ENCODE data around the gene PPP3R1. TPM values are rescaled to one million over a fixed set of nuclear protein-coding genes. Genes with fewer than 3 reads are reported as not detected.

The PPP3R1 gene
- total and polyA plus RNA-seq, 9 donors: 22.4 to 75.7 (median 54.0) TPM

DNA sequence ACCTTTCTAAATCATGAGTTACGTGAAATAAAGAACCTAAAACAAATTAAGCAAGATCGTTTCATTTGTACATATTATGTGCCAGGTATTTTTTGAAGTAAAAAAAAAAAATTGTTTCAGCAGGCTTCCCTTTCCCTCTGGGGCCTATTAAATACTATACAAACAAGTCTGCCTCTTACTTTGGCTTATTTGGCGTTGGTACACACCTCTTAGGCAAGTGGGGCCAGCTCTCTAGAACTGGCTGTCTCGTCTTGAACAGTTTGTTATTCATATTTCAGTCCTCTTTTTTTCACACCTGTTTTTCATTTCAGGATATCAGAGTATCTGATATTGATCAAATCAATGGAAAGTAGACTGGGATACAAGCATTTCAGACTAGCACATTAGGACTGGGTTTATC is 27.4 kb upstream of the PPP3R1 start:
- no peak for DNase-seq
- no peak for TF ChIP-seq EP300 (IDR thresholded peaks at IDR 0.05)
- TF ChIP-seq POLR2A (IDR thresholded peaks at IDR 0.05): no peak
- TF ChIP-seq, protein P1, sequence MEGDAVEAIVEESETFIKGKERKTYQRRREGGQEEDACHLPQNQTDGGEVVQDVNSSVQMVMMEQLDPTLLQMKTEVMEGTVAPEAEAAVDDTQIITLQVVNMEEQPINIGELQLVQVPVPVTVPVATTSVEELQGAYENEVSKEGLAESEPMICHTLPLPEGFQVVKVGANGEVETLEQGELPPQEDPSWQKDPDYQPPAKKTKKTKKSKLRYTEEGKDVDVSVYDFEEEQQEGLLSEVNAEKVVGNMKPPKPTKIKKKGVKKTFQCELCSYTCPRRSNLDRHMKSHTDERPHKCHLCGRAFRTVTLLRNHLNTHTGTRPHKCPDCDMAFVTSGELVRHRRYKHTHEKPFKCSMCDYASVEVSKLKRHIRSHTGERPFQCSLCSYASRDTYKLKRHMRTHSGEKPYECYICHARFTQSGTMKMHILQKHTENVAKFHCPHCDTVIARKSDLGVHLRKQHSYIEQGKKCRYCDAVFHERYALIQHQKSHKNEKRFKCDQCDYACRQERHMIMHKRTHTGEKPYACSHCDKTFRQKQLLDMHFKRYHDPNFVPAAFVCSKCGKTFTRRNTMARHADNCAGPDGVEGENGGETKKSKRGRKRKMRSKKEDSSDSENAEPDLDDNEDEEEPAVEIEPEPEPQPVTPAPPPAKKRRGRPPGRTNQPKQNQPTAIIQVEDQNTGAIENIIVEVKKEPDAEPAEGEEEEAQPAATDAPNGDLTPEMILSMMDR (IDR thresholded peaks at IDR 0.05): no peak
- Histone ChIP-seq H3K4me1 (ENCODE audit: insufficient read depth) (no peaks in the 10 kb centered on the region), H3K36me3 (no peaks in the 10 kb centered on the region), H3K4me3 (no peak overlapping the region), H3K27me3 (no peaks in the 10 kb centered on the region), H3K27ac (no peak overlapping the region), H3K9me3 (no peaks in the 10 kb centered on the region)
- 78 to 82% (median 81%) methylated on average over 4 of the region's 4 CpGs for WGBS, 3 donors
- intact Hi-C loops (cut with DNase I): loop anchor here (5.0 to 10.0 kb wide), 2 partner anchors 155 to 157 kb away; no protein-coding TSS in a partner anchor

DNA sequence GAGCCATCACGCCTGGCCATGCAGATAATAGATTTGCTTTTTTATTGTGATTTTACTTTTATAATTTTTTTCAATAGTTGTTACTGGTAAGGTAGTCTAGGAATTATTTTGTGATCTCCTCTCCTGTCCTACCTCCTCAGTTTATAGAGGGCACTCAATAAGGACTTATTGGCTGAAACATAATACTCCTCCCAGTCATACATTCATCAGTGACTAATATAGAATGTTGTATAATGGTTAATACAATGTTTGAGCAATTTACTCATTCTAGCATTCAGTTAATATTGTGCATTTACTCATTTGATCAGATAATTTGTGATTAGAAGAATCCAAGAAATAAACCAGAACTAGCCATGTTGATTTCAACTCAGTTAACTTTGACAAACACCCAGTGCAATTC is 25.8 kb upstream of the PPP3R1 start:
- intact Hi-C loops (cut with DNase I): no loop called here
- Histone ChIP-seq H3K4me1 (ENCODE audit: insufficient read depth) (no peaks in the 10 kb centered on the region), H3K36me3 (no peaks in the 10 kb centered on the region), H3K9me3 (no peaks in the 10 kb centered on the region), H3K4me3 (no peak overlapping the region), H3K27ac (no peak overlapping the region), H3K27me3 (no peaks in the 10 kb centered on the region)
- 38 to 96% (median 95%) methylated on average over 1 of the region's 1 CpG for WGBS, 3 donors
- DNase-seq: no peak
- TF ChIP-seq EP300 (IDR thresholded peaks at IDR 0.05) (no peak), POLR2A (IDR thresholded peaks at IDR 0.05) (no peak)
- TF ChIP-seq, protein P1 (IDR thresholded peaks at IDR 0.05): no peak

DNA sequence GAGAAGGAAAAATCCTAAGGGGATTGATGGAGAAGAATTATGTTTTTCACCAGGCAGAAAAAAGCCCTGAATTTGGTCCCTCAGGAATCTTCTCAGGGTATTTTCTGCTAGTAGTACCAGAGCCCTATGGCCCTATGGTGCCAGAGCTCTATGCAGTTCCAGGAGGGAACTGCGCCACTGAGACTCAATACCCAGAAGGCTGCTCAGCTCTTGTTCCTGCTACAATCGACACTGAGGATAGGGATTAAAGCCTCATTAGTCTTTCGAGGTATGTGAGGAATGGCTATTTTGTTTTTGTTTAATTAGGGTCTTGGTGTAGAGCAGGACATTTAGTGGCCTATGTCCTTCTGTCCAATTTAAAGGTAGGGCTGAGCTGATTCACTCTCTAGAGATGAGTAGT is 21.7 kb upstream of the PPP3R1 start:
- no peak overlapping the region for H3K4me3 ChIP-seq
- DNase-seq: no peak
- no peaks in the 10 kb centered on the region for H3K4me1 ChIP-seq (ENCODE audit: insufficient read depth)
- no peak for TF ChIP-seq POLR2A (IDR thresholded peaks at IDR 0.05)
- TF ChIP-seq, protein P1 (IDR thresholded peaks at IDR 0.05): no peak
- TF ChIP-seq EP300 (IDR thresholded peaks at IDR 0.05): no peak
- H3K9me3 ChIP-seq: no peaks in the 10 kb centered on the region
- no peaks in the 10 kb centered on the region for H3K27me3 ChIP-seq
- H3K36me3 ChIP-seq: no peaks in the 10 kb centered on the region
- intact Hi-C loops (cut with DNase I): no loop called here
- no peak overlapping the region for H3K27ac ChIP-seq
- WGBS, 3 donors: 59 to 64% (median 61%) methylated on average over 3 of the region's 3 CpGs

DNA sequence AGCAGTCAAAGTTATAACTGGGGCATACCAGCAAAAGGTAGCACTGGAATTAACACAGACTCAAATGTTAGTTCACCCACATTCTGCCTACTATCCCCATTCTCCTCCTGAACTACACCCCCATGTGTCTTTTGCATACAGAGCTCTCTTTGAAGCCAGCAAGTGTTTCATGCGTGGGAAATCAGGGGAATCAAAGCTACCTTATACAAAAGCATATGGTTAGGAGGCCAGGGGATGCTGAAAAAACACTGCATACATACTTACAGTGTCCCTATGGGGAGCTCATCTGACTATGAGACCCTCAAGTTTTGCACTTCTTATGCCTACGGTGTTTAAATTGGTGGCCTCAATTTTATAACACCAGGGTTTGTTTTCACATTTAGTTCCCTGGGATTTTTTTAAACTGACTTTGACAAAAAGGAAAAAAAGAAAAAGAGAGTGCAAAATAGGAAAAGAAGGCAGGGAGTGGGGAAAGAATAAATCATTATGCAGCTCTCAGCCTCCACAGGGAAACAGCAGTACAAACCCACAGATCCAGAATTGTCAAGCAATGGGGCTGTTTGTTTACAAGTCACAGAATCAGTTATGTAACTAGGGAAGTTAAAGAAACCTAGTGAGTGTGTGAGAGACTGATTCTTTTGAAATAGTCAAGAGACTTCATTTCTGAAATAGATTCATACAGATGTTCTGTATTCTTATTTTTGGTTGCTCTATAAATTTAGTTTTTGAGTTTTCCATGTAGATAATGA is 20.1 kb upstream of the PPP3R1 start:
- no peak overlapping the region for H3K27ac ChIP-seq

DNA sequence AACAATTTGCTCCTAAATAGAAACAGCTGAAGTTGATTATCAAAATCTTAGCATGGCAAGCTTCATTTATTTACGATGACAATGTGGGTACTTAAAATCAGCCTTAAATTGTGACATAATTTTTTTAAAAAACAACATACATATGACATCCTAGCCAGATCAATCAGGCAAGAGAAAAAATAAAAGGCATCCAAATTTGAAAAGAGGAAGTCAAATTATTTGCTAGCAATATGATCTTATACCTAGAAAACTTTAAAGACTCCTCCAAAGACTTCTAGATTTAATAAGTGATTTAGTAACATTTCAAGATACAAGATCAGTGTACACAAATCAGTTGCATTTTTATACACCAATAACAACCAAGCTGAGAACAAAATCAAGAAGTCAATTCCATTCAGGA is 14.3 kb upstream of the PPP3R1 start:
- 93 to 98% (median 95%) methylated on average over 1 of the region's 1 CpG for WGBS, 3 donors
- no peaks in the 10 kb centered on the region for H3K27me3 ChIP-seq
- no peak for DNase-seq
- no peak overlapping the region for H3K27ac ChIP-seq
- intact Hi-C loops (cut with DNase I): loop anchor here in 1 of 4 donors (5.0 kb wide), 1 partner anchor 139 kb away; no protein-coding TSS in a partner anchor
- H3K4me1 ChIP-seq (ENCODE audit: insufficient read depth): no peaks in the 10 kb centered on the region
- H3K9me3 ChIP-seq: no peaks in the 10 kb centered on the region
- TF ChIP-seq EP300 (IDR thresholded peaks at IDR 0.05): no peak
- TF ChIP-seq, protein P1 (IDR thresholded peaks at IDR 0.05): no peak
- TF ChIP-seq POLR2A (IDR thresholded peaks at IDR 0.05): no peak
- H3K4me3 ChIP-seq: no peak overlapping the region
- H3K36me3 ChIP-seq: no peaks in the 10 kb centered on the region

More for the DNA sequence above, 20.1 kb upstream of the PPP3R1 start:
- DNase-seq: no peak
- Histone ChIP-seq H3K27me3 (no peaks in the 10 kb centered on the region), H3K4me3 (no peak overlapping the region), H3K4me1 (ENCODE audit: insufficient read depth) (no peaks in the 10 kb centered on the region), H3K36me3 (no peaks in the 10 kb centered on the region), H3K9me3 (no peaks in the 10 kb centered on the region)
- 73 to 88% (median 77%) methylated on average over 2 of the region's 2 CpGs for WGBS, 3 donors
- intact Hi-C loops (cut with DNase I): no loop called here
- TF ChIP-seq EP300 (IDR thresholded peaks at IDR 0.05): no peak
